Measurements from ENCODE around the gene RRP7A. TPM values are rescaled to one million over a fixed set of nuclear protein-coding genes. Genes with fewer than 3 reads are reported as not detected.
"Not testable (repeated sequence)": the region's sequence is repeated elsewhere in the genome, so short reads cannot be mapped to it uniquely, and the experiment has no call there.

The RRP7A gene
- total RNA-seq, 4 donors from 2014 or later, result 14.4 to 35.2 (median 27.1) TPM

- intact Hi-C loops (cut with DNase I; ENCODE audit: low total_unique reads), result no loop called here
- TF ChIP-seq CTCF (IDR thresholded peaks at IDR 0.05), result no peak
- TF ChIP-seq POLR2A (IDR thresholded peaks at IDR 0.05), result no peak
- DNase-seq (ENCODE audit: low spot score in 2 of 2), result no peak
These were observed 16.6 kb upstream of the RRP7A start for GRCh38 chr22:42536166-42536565.

GRCh38 chr22:42535082-42535731, 15.6 kb upstream of the RRP7A start:
- intact Hi-C loops (cut with DNase I; ENCODE audit: low total_unique reads), result not testable (repeated sequence)

More at GRCh38 chr22:42536166-42536565, 16.6 kb upstream of the RRP7A start:
- no peak overlapping the region for H3K4me3 ChIP-seq (ENCODE audit: low read depth, poor library complexity, severe bottlenecking)
- WGBS, 2 donors, result 89 to 91% methylated on average over 7 of the region's 7 CpGs

GRCh38 chr22:42533638-42533977, 14.0 kb upstream of the RRP7A start:
- H3K4me3 ChIP-seq (ENCODE audit: low read depth, poor library complexity, severe bottlenecking), result no peak overlapping the region
- WGBS, 2 donors, result 94 to 97% methylated on average over 8 of the region's 8 CpGs
- intact Hi-C loops (cut with DNase I; ENCODE audit: low total_unique reads), result no loop called here
- DNase-seq (ENCODE audit: low spot score in 2 of 2), result no peak
- no peak for TF ChIP-seq POLR2A (IDR thresholded peaks at IDR 0.05)
- no peak for TF ChIP-seq CTCF (IDR thresholded peaks at IDR 0.05)

More at GRCh38 chr22:42535082-42535731, 15.6 kb upstream of the RRP7A start:
- DNase-seq (ENCODE audit: low spot score in 2 of 2); H3K4me3 ChIP-seq (ENCODE audit: low read depth, poor library complexity, severe bottlenecking): not testable (repeated sequence)
- WGBS, 2 donors, result 55 to 70% methylated on average over 1 to 4 of the region's 14 CpGs

GRCh38 chr22:42531401-42532084, 11.9 kb upstream of the RRP7A start:
- 84 to 87% methylated on average over 24 of the region's 24 CpGs for WGBS, 2 donors
- intact Hi-C loops (cut with DNase I; ENCODE audit: low total_unique reads); H3K4me3 ChIP-seq (ENCODE audit: low read depth, poor library complexity, severe bottlenecking); DNase-seq (ENCODE audit: low spot score in 2 of 2): not testable (repeated sequence)

GRCh38 chr22:42529435-42529834, 9.8 kb upstream of the RRP7A start:
- DNase-seq (ENCODE audit: low spot score in 2 of 2); intact Hi-C loops (cut with DNase I; ENCODE audit: low total_unique reads); H3K4me3 ChIP-seq (ENCODE audit: low read depth, poor library complexity, severe bottlenecking): not testable (repeated sequence)
- 96 to 99% methylated on average over 8 of the region's 8 CpGs for WGBS, 2 donors

- no peak for DNase-seq (ENCODE audit: low spot score in 2 of 2)
- intact Hi-C loops (cut with DNase I; ENCODE audit: low total_unique reads), result no loop called here
- TF ChIP-seq POLR2A (IDR thresholded peaks at IDR 0.05) (no peak), CTCF (IDR thresholded peaks at IDR 0.05) (no peak)
- WGBS, 2 donors, result 89 to 96% methylated on average over 11 of the region's 11 CpGs
- H3K4me3 ChIP-seq (ENCODE audit: low read depth, poor library complexity, severe bottlenecking), result no peak overlapping the region
These were observed 9.2 kb upstream of the RRP7A start for GRCh38 chr22:42528591-42529307.

- TF ChIP-seq POLR2A (IDR thresholded peaks at IDR 0.05), result no peak
- TF ChIP-seq CTCF (IDR thresholded peaks at IDR 0.05), result no peak
- H3K4me3 ChIP-seq (ENCODE audit: low read depth, poor library complexity, severe bottlenecking), result no peak overlapping the region
- intact Hi-C loops (cut with DNase I; ENCODE audit: low total_unique reads), result no loop called here
- no peak for DNase-seq (ENCODE audit: low spot score in 2 of 2)
- 96 to 98% methylated on average over 15 of the region's 15 CpGs for WGBS, 2 donors
These were observed 3.0 kb upstream of the RRP7A start for GRCh38 chr22:42522546-42522945.
